ENCODE results near the gene RNGTT.
"Not testable (repeated sequence)": the region's sequence is repeated elsewhere in the genome, so short reads cannot be mapped to it uniquely, and the experiment has no call there.

RNGTT gene

GRCh38 chr6:88908598-88909548 lies 54.5 kb downstream of the RNGTT start:
- no peak for DNase-seq

- not testable (repeated sequence) for DNase-seq
These were observed 56.3 kb downstream of the RNGTT start for GRCh38 chr6:88907148-88907547.

GRCh38 chr6:88899569-88900316 lies 63.7 kb downstream of the RNGTT start:
- no peak for DNase-seq

GRCh38 chr6:88895911-88896310 lies 67.5 kb downstream of the RNGTT start:
- DNase-seq: no peak

GRCh38 chr6:88890860-88891845 lies 72.3 kb downstream of the RNGTT start:
- no peak for DNase-seq

GRCh38 chr6:88890394-88890793 lies 73.0 kb downstream of the RNGTT start:
- DNase-seq: no peak

GRCh38 chr6:88884361-88884760 lies 79.1 kb downstream of the RNGTT start:
- DNase-seq: no peak

GRCh38 chr6:88882536-88882935 lies 80.9 kb downstream of the RNGTT start:
- DNase-seq: no peak

GRCh38 chr6:88881451-88881850 lies 82.0 kb downstream of the RNGTT start:
- DNase-seq: no peak

GRCh38 chr6:88880021-88880420 lies 83.4 kb downstream of the RNGTT start:
- no peak for DNase-seq

GRCh38 chr6:88877893-88878292 lies 85.5 kb downstream of the RNGTT start:
- DNase-seq: no peak

- no peak for DNase-seq
These were observed 90.5 kb downstream of the RNGTT start for GRCh38 chr6:88872962-88873361.

- DNase-seq: no peak
These were observed 91.9 kb downstream of the RNGTT start for GRCh38 chr6:88871498-88871897.

GRCh38 chr6:88870717-88871330 lies 92.6 kb downstream of the RNGTT start:
- no peak for DNase-seq

- DNase-seq: no peak
These were observed 94.0 kb downstream of the RNGTT start for GRCh38 chr6:88869263-88870020.

- no peak for DNase-seq
These were observed 95.3 kb downstream of the RNGTT start for GRCh38 chr6:88867841-88868731.

GRCh38 chr6:88866856-88867255 lies 96.6 kb downstream of the RNGTT start:
- DNase-seq: no peak

- DNase-seq: no peak
These were observed 98.1 kb downstream of the RNGTT start for GRCh38 chr6:88865275-88865674.

GRCh38 chr6:88864359-88865054 lies 98.9 kb downstream of the RNGTT start:
- DNase-seq: no peak

GRCh38 chr6:88860310-88860709 lies 103.1 kb downstream of the RNGTT start:
- no peak for DNase-seq

Measured in DMS 273 treated with DMSO at 0.1 percent for 48 hours (cell line).